ENCODE measurements around the gene PSENEN. TPM values are rescaled to one million over a fixed set of nuclear protein-coding genes. Genes with fewer than 3 reads are reported as not detected.
A peak's percentile ranks its signal among the peaks of the same experiment; 100 is the strongest.

The PSENEN gene
- 32.5 and 32.8 TPM in 2 replicates for total RNA-seq
- polyA plus RNA-seq (2012): 89.4 TPM

DNA sequence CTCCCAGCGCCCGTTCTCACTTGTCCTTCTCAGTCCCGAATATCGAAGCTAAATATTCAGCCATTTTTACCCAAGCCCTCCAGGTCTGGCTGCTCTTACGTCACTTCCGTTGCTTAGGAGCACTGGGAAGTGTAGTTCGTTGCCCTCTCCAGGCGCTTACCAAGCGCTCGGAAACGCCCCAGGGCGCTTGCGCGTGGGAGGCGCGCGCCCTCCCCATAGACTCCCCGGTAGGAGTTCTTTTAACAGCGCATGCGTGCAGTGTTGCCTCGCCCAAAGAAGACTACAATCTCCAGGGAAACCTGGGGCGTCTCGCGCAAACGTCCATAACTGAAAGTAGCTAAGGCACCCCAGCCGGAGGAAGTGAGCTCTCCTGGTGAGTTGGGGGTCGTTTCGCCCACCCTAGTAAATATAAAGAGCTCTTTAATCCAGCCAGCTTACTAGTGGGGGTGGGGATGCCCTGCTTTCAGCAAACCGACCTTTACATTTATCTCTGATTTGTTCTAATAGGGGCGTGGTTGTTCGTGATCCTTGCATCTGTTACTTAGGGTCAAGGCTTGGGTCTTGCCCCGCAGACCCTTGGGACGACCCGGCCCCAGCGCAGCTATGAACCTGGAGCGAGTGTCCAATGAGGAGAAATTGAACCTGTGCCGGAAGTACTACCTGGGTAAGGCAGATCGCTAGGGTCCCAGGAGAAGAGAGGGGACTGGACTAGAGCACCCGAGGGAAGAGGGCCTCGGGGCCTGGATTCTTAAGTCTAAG lies at the start of gene PSENEN, which contains the start of gene U2AF1L4:
TSS of gene PSENEN (plus strand) at position 324 of the 759 bp plus-strand sequence. CDS start at position 604, 280 bp downstream.
TSS of gene U2AF1L4 (minus strand) at position 91 of the 759 bp plus-strand sequence. CDS start at position 64, 27 bp downstream.
- DNase-seq (ENCODE audit: low read depth): peak; percentile 99

- DNase-seq (ENCODE audit: low read depth): no peak
These were observed 49.5 kb upstream of the PSENEN start for GRCh38 chr19:35695895-35696422.

- DNase-seq (ENCODE audit: low read depth): no peak
These were observed 48.6 kb upstream of the PSENEN start for GRCh38 chr19:35696835-35697234.

DNA sequence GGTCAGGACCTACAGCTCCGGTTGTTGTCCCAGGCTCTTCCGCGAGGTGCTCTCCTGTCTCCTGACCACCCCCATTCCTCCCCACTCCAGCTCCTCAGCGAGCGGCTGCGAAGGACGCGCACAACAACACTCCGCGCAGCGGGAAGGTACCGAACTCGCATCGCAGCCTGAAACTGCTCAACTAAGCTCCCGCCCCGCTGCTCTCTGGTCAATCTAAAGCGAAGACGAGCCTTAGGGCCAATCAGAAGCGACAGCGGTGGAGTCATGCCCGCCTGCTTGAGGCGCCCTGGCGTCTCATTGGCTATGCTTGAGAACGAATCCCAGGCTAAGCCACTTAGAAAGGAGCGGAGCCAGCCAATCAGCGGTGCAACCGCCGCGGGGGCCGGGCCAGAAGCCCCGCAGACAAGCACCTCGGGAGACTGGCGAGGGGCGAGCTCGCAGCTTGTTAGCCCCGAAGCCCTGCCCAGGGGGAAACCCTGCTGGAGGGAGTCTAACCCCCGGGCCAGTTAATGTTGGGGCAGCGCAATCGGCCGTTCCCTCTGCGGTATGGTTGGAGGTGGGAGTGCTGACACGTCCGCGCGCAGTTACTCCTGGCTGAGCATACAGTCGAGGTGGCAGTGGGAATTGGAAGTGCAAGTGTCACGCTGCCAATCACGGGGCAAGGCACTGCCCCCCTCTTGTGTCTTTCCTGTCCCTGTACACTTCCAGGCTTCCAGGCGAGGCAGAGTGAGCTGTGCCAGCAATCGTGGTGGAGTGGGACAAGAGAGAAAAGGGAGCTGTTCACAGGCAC lies 43.0 kb upstream of the PSENEN start:
- peak; percentile 99 for DNase-seq (ENCODE audit: low read depth)

- no peak for DNase-seq (ENCODE audit: low read depth)
These were observed 42.1 kb upstream of the PSENEN start for GRCh38 chr19:35703343-35703742.

DNA sequence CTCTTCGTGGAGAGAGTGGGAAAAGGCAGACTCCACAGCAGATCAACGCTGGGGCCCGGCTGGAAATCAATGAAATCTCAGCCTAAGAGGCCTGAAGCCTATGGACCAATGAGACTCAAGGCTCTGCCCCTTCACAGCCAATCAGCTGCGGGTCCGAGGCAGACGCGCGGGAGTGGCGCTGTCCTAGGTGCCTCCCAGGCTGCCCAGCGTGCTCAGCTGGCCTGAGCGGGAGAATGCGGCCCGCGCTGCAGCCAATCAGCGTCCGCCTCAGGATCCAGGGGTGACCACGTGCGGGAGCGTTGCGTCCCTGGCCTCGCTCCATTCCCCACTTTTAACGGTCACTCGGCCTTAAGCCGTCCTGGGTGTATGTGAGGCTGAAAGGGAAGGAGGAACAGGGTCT lies 41.2 kb upstream of the PSENEN start, which contains the start of gene ZBTB32:
TSS of gene ZBTB32 (plus strand) at position 341 of the 400 bp plus-strand sequence. CDS start 10,069 bp downstream, outside the sequence.
- no peak for DNase-seq (ENCODE audit: low read depth)

GRCh38 chr19:35708391-35708790 lies 37.1 kb upstream of the PSENEN start:
- no peak for DNase-seq (ENCODE audit: low read depth)

GRCh38 chr19:35710784-35711723 lies 34.4 kb upstream of the PSENEN start:
- DNase-seq (ENCODE audit: low read depth): no peak

DNA sequence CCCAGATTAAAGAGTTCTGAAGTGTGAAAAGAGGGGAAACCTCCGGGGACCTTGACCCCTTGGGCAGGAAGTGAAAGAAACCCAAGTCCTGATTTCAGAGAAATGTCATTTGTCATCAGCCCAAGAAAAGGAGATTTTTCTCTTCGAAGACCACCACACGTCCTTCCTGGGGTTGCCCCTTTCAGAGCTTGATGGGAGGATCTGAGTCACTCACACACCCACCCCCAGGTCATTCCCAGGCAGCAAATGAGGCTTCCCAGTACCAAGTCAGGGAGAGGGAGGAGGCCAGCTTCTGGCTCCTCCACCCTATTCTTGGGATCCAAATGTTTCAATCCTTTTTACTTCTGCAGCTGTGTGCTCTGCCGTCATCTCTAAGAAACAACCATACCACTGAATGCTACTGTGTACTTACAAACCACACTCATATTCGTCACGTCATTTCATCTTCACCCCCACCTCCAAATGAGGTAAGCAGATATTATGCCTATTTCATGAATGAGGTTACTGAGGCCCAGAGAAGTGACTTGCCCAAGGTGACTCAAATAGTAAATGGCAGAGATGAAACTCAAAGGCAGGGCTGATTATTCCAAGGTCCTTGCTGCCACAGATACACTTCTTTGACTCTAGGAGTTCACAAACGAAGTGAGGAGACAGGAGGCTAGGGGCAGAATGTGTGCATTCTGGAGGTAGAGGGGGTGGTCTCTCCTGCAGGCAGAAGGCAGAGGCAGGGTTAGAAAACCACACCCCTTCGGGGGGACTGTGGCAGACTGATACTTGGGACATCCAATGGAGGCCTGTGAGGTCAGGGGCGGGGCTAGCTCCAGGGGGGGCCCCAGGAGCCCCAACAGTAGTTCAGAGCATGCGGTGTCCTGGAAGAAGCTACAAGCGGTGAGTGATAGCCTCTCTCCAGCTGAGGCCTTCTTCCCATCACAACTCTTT lies 32.6 kb upstream of the PSENEN start:
- no peak for DNase-seq (ENCODE audit: low read depth)

DNA sequence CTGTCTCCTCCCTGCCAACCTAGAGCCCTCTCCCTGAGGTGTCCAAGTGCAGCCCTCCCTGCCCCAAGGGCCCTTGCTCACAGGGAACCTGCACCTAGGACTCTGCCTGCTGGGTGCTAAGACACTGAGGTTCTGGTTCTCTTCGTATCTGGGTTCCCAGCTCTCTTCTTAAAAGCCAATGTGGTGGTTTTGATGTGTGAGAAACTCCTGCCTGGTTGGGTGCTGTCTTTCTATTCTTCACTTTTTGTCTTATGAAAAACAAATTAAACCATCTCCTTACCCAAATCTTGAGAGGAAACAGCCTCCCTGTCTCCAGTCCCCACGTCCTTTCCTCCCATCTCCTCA lies 32.0 kb upstream of the PSENEN start:
- no peak for DNase-seq (ENCODE audit: low read depth)

- no peak for DNase-seq (ENCODE audit: low read depth)
These were observed 31.5 kb upstream of the PSENEN start for GRCh38 chr19:35713904-35714495.

DNA sequence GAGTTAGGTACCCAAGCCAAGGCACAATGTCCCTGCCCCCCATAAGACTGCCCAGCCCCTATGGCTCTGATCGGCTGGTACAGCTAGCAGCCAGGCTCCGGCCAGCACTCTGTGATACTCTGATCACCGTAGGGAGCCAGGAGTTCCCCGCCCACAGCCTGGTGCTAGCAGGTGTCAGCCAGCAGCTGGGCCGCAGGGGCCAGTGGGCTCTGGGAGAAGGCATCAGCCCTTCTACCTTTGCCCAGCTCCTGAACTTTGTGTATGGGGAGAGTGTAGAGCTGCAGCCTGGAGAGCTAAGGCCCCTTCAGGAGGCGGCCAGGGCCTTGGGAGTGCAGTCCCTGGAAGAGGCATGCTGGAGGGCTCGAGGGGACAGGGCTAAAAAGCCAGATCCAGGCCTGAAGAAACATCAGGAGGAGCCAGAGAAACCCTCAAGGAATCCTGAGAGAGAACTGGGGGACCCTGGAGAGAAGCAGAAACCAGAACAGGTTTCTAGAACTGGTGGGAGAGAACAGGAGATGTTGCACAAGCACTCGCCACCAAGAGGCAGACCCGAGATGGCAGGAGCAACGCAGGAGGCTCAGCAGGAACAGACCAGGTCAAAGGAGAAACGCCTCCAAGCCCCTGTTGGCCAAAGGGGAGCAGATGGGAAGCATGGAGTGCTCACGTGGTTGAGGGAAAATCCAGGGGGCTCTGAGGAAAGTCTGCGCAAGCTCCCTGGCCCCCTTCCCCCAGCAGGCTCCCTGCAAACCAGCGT lies 30.7 kb upstream of the PSENEN start:
- DNase-seq (ENCODE audit: low read depth): no peak

DNA sequence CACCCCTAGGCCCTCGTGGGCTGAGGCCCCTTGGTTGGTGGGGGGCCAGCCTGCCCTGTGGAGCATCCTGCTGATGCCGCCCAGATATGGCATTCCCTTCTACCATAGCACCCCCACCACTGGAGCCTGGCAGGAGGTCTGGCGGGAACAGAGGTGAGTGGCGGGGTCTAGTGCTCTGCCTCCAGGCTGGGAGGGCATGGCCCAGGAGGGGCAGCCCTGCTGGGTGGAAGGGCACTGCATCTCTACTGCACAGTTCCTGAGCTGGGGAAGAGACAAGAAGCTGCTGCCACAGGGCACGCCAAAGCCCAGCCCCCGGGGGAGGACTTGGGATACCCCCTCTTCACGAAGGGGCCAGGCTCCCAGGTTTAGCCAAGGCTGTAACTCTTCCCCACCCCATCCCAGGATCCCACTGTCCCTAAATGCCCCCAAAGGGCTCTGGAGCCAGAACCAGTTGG lies 30.1 kb upstream of the PSENEN start:
- DNase-seq (ENCODE audit: low read depth): no peak

- no peak for DNase-seq (ENCODE audit: low read depth)
These were observed 29.3 kb upstream of the PSENEN start for GRCh38 chr19:35715981-35716800.

- DNase-seq (ENCODE audit: low read depth): peak; percentile 90
These were observed 28.4 kb upstream of the PSENEN start for GRCh38 chr19:35716801-35717664.

- DNase-seq (ENCODE audit: low read depth): peak; percentile 96
These were observed 27.6 kb upstream of the PSENEN start, which contains the start of gene KMT2B for GRCh38 chr19:35717665-35718344. Gene KMT2B, plus strand, starts transcription at chr19:35718003. Its CDS starts 16 bp downstream, at chr19:35718019.

Data from myocyte (in vitro differentiated cells).